Retina (tissue), 1 donor: ENCODE measurements around the gene TMEM94.

Experiments used
- DNase-seq: peaks from one replicate; pipeline ENCODE4 v3.0.0-alpha.2; 2016

TMEM94 gene

DNA sequence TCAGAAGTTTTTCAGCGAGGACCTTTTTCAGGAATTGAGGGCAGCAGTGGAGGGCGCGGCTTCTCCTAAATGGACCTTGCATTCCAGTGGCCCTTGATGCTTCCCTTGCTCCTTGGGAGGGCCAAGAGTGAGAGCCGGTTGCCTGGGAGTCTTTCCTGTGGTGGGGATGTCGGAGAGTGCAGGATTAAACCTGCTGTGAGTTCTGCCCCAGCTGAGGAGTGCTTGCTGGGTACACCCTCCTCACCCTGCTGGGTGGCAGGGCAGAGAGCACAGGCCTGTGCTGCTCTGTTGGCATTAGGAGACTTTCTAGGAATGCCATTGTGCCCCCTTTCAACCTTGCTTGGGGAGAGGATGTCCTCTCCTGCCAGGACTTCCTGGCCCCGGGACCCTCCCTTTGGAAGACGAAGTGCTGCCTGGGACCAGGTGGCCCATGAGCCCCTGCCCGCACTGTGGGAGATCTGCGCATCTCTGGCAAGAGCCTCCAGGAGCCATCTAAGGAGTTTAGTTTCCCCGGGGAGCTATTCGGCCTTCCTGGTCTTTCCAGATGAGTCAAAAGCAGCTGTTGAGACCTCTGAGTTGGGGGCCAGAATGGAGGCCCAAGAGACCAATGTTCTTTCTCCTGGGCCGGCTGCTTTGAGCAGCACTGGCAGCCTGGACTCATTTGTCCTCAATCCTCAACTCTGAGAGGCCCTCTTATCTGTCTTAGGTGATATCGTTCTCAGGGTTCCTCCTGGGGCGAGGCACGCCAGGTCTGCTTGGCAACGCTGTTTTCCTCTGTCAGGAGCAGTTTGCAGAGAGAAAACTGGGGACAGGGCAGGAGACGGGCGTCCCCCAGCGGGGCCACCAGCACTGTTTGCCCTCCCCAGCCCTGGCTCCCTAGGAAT lies 74.6 kb downstream of the TMEM94 start:
- no peak for DNase-seq

DNA sequence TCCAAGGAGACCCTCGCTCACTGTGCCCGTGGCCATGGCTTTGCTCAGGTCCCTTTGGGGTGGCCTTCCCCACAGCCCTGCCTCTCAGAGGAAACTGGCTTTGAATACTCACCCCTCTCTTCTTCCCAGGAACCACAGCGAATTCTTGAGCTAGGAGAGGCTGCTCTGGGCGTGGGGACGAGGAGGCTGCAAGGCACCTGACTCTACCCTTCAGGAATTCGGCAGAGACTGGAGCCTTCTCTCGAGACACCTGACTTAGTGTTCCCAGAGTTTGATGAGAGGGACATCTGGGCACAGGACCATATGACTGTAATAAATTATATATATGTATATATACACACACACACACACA lies 75.3 kb downstream of the TMEM94 start:
- DNase-seq, result no peak

DNA sequence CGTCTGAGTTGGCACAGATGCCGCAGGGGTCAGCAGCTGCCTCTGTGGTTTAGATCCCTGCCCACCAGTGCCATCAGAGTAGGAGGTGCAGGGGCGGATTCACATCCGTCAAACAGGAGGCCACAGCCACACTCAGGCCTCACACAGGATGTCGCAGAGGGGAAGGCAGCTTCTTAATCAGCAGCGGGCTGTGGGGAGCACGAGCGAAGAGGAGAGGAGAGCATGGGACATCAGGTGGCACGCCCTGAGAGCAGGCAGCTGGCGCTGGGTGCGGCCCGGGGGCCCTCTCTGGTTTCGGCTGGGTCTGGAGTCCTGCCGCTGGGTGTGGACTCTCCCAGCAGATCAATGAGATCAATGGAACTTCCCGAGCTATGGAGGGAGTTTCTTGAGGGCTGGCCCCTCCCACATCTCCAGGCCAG lies 78.7 kb downstream of the TMEM94 start:
- DNase-seq, result peak; percentile 33

- no peak for DNase-seq
Observed at GRCh38 chr17:75535871-75536270, 79.4 kb downstream of the TMEM94 start.

DNA sequence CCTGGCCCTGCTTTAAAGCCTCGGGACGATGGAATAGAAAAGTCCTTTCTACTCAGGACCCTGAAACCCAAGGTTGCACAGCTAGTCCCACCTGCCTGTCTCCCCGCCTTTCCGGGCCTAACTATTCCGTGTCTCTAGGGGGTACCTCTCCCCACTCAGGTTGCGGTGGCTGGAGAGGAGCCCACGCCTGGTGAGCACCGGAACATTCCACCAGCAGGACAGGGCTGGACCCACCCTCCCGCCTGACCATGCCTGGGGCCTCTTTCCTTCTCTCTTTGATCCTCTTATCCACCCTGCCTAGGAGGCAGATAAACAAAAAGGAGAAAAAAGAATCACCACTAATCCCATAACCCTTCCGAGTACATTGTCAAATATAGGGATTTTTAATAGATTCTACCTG lies 79.9 kb downstream of the TMEM94 start:
- no peak for DNase-seq

DNA sequence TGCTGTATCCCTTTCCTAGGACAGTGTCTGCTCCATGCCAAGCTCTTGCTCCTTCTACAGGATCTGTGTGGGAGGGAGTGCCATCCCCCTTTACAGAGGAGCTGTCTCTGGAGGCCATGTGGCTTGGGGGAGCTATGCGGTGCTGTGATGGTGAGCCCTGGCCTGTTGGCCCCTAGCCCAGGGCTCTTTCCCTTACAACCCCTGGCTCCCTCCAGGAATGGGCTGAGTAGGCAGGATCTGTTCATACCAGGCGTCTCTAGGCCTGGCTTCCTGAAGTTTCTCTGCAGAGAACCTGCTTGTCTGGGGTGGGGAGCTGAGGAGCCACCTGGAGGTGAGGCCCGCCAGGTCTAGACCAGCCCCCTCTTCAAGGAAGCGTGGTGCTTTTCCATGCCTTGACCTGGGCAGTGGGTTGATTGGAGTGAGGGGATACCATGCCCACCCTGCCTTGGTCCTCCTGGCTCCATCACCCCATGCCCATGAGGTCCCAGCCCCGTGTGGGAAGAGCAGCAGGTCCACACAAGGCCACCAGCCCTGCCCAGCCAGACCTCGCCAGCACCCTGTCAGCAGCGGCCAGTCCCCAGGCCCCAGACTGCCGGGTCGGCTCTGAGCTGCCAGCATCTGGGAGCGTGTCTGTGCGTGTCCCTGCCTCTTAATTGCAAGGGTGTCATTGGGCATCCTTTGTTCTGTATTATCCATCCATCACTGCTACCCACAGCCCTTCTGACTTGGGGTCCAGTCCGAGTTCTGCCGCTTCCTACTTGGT lies 83.7 kb downstream of the TMEM94 start:
- no peak for DNase-seq

DNA sequence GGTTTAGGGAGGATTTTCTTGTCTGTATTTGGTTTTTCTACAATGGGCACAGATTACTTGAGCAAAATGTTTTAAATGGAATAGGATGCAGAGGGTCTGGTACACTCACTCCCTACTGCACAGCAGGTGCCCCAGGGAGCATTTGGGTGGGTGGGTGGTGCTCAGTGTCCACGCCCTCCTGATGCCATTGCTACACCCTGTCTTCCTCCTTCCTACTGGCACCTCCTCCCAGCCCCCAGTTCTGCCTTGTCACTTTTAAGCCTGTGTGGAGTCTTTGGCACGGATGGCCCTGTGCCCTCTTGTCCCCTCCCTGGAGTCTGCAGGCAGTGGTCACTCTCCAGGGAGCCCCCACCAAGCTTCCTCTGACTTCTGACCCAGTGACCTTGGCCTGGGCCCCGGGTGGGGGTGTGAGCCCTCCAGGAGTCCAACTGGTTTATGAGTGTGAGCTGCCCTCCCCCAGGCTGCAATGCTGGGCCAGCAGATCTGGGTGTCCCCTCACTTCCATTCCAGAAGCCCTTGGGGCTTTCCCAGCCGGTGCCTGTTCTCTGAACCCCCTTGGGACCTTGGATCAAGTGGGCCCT lies 84.6 kb downstream of the TMEM94 start:
- DNase-seq, result no peak

- DNase-seq, result no peak
Observed at GRCh38 chr17:75542229-75542628, 85.8 kb downstream of the TMEM94 start.

DNA sequence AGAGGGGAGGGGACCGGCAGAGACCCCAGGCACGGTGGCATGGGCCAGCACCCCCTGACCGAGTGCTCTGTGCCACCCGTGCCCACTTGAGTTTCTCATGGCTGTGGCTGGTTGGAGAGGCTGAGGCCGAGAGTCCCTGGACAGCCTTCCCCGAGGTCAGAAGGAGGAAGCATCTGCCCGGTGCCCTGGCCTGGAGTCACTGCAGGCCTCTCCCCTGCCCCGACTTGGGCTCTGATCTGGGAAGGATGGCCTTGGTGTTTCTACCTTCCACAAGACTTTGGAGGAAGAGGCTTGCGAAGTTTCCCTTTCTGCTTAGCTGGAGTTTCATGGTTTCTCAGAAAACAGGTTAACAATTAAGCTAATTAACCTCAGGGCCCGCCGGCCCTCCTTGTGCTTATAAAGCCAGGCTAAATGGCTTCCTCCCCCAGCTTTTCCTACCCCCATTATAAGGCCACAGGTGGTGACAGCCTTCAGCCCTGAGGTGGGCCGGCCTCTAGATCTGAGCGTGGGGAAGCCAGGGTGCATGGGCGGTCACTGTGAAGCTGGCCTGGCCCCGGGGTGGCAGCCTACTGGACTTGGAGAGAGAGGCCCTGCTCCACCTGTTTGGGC lies 86.4 kb downstream of the TMEM94 start:
- no peak for DNase-seq

GRCh38 chr17:75544250-75544649 lies 87.8 kb downstream of the TMEM94 start:
- DNase-seq, result no peak

DNA sequence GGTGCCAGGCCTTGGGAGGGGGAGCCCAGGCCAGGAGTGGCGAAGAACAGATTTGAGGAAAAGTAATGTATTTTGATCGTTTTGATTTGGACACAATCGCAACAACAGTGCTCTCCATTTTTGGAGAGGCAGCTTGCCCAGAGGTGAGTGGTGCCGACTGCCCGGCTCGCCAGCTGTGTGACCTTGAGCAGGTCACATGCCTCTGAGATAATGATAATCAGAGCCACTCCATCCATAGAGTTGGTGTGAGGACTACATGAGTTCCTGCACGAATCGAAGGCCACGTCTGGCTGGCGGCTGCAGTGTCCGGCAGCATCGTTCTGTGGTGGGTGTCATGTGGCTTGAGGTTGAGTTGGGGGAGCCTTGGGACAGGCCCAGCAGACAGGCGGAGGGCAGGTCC lies 89.7 kb downstream of the TMEM94 start:
- DNase-seq, result no peak

DNA sequence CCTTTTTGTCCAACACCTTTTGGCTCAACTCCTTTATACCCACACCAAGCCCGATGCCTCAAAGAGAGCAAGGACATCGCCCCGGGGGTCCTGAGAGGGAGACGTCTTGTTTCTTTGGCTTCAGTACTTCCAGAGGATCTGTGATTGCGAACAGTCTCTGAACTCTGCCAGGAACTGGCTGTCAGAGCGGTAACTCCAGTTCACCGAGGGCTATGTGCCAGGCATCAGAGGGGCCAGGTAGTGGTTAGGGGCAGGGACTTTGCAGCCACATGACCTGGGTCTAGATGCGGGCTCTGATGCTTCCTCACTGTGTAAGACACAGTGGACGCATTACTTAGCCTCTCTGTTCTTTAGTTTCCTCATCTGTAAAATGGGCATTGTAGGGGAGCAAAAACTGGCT lies 90.7 kb downstream of the TMEM94 start:
- DNase-seq, result no peak

DNA sequence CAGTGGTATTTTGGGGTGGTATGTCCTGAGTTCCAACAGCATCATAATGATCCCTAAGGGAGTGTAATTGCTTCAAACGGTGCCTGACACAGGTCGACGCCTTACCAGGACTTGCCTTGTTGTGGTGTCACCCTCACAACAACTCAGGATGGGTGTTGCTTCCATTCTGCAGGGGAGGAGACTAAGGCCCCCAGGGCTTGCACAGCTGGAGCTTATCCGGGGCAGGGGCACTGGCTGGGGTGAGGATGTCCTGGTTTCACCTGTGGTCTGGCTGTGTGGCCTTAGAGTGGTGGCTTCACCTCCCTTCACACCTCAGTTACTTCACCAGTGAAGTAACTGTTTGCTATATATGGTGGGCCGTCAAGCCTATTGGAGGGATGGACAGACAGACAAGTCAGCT lies 92.4 kb downstream of the TMEM94 start:
- DNase-seq, result no peak
